A549 (cell line): ENCODE results near the gene FAM53B. TPM values are rescaled to one million over a fixed set of nuclear protein-coding genes. Genes with fewer than 3 reads are reported as not detected.

Experiments used
- ATAC-seq, 2 experiments: fragments of 200-7000 bp in 1 of 2; fragments of >200 bp in 1 of 2; cut with Nextera tagmentation in 1 of 2; cut with Tn5 transposase in 1 of 2; 3 replicates each; pipeline versions ENCODE4 v1.8.0 to v1.9.1; 2018 to 2020; ENCODE audit warnings: mild to moderate bottlenecking in 1 of 2, moderate library complexity in 1 of 2
- CTCF ChIA-PET: fragments of 300-600 bp; sonication (Branson Sonifier 250); formaldehyde crosslinking; extraction: SDS; loops from one replicate; lab custom pipeline; 2021; ENCODE audit warnings: antibody characterized with exemption, inconsistent platforms; lab: Yijun Ruan, JAX
- POLR2A ChIA-PET: fragments of 350-600 bp; formaldehyde crosslinking; extraction: SDS; loops from one replicate; lab custom pipeline; 2021; ENCODE audit warnings: antibody characterized with exemption, inconsistent platforms; lab: Yijun Ruan, JAX
- DNase-seq, 2 experiments: peaks; one replicate each; pipeline versions ENCODE4 v3.0.0 to v3.0.0-alpha.2; 2011 to 2016; ENCODE audit warnings: low read depth in 1 of 2, low spot score in 1 of 2
- FAIRE-seq: peaks from 2 replicates; lab custom pipeline; 2011; peaks lifted over from hg19 to GRCh38; lab: Jason Lieb, UNC
- H3K27ac ChIP-seq, 2 experiments: fragments of >200 bp; sonication (Bioruptor Twin); formaldehyde crosslinking; 3 replicates each; pipeline ENCODE4 v1.5.1; 2016 to 2017
- H3K4me1 ChIP-seq: fragments of >200 bp; sonication (Bioruptor Twin); formaldehyde crosslinking; 3 replicates; pipeline ENCODE4 v1.6.1; 2016
- H3K4me2 ChIP-seq: fragments of >200 bp; sonication (Bioruptor Twin); formaldehyde crosslinking; 3 replicates; pipeline ENCODE4 v1.6.1; 2016
- H3K4me3 ChIP-seq: fragments of >200 bp; sonication (Bioruptor Twin); formaldehyde crosslinking; 3 replicates; pipeline ENCODE4 v1.5.1; 2016
- H3K9me3 ChIP-seq: fragments of >200 bp; sonication (Bioruptor Twin); formaldehyde crosslinking; 3 replicates; pipeline ENCODE4 v1.6.1; 2016
- CBX2 ChIP-seq: fragments of 200-600 bp; sonication (generic); IDR thresholded peaks from 2 replicates; pipeline ENCODE4 v1.6.1; 2016; ENCODE audit warnings: low read depth, mild to moderate bottlenecking, borderline replicate concordance
- CBX8 ChIP-seq: fragments of 200-600 bp; sonication (generic); IDR thresholded peaks from 2 replicates; pipeline ENCODE4 v1.6.1; 2016
- CEBPB ChIP-seq, 2 experiments: fragments of >200 bp in 1 of 2; sonication (Bioruptor Twin) in 1 of 2; formaldehyde crosslinking in 1 of 2; IDR thresholded peaks; 2 replicates each; pipeline ENCODE4 v1.6.1; 2012 to 2016
- E2F6 ChIP-seq: IDR thresholded peaks from 2 replicates; pipeline ENCODE4 v1.6.1; 2012; ENCODE audit warnings: low read depth, borderline replicate concordance
- EHMT2 ChIP-seq: fragments of 200-600 bp; sonication (generic); IDR thresholded peaks from 2 replicates; pipeline ENCODE4 v1.6.1; 2016; ENCODE audit warnings: antibody characterized with exemption, low read depth, mild to moderate bottlenecking, moderate library complexity
- ELK1 ChIP-seq: fragments of 150-350 bp; IDR thresholded peaks from 2 replicates; pipeline ENCODE4 v1.6.1; 2014; ENCODE audit warnings: low read depth, mild to moderate bottlenecking, low read length
- FOSB ChIP-seq: fragments of 250-450 bp; sonication (Bioruptor Pico); IDR thresholded peaks from 2 replicates; pipeline ENCODE4 v1.5.0; 2020; ENCODE audit warnings: mild to moderate bottlenecking, moderate library complexity
- FOSL2 ChIP-seq, 2 experiments: fragments of 450-650 bp in 1 of 2; fragments of >200 bp in 1 of 2; sonication (Bioruptor Twin) in 1 of 2; formaldehyde crosslinking; IDR thresholded peaks; 2 replicates each; pipeline versions ENCODE4 v1.5.0 to v1.6.1; 2016 to 2020; ENCODE audit warnings: mild to moderate bottlenecking in 1 of 2, moderate library complexity in 1 of 2
- FOXS1 ChIP-seq: fragments of 250-450 bp; sonication (Bioruptor Pico); IDR thresholded peaks from 2 replicates; pipeline ENCODE4 v1.5.0; 2020; ENCODE audit warnings: mild to moderate bottlenecking, moderate library complexity
- HDAC2 ChIP-seq: fragments of 200-600 bp; sonication (generic); IDR thresholded peaks from 2 replicates; pipeline ENCODE4 v1.6.1; 2016
- HMGXB4 ChIP-seq: fragments of 250-450 bp; sonication (Bioruptor Pico); IDR thresholded peaks from 2 replicates; pipeline ENCODE4 v1.5.0; 2021; ENCODE audit warnings: mild to moderate bottlenecking, moderate library complexity, borderline replicate concordance
- HOXB13 ChIP-seq: fragments of 250-450 bp; sonication (Bioruptor Pico); IDR thresholded peaks from 2 replicates; pipeline ENCODE4 v1.5.0; 2020; ENCODE audit warnings: low read depth, mild to moderate bottlenecking, moderate library complexity
- HOXB5 ChIP-seq: fragments of 250-450 bp; sonication (Bioruptor Pico); IDR thresholded peaks from 2 replicates; pipeline ENCODE4 v1.5.0; 2020; ENCODE audit warnings: mild to moderate bottlenecking, moderate library complexity
- JUNB ChIP-seq: fragments of >200 bp; sonication (Bioruptor Twin); formaldehyde crosslinking; IDR thresholded peaks from 2 replicates; pipeline ENCODE4 v1.6.1; 2016
- MAX ChIP-seq: IDR thresholded peaks from 2 replicates; pipeline ENCODE4 v1.6.1; 2012
- NFE2L2 ChIP-seq: fragments of 150-350 bp; conservative IDR thresholded peaks from 2 replicates; pipeline ENCODE4 v1.6.1; 2014; ENCODE audit warnings: low read length
- NPAS2 ChIP-seq: fragments of 250-450 bp; sonication (Bioruptor Pico); IDR thresholded peaks from 2 replicates; pipeline ENCODE4 v1.8.0; 2022; ENCODE audit warnings: mild to moderate bottlenecking, moderate library complexity, borderline replicate concordance
- PHF8 ChIP-seq: fragments of 200-600 bp; sonication (generic); IDR thresholded peaks from 2 replicates; pipeline ENCODE4 v1.6.1; 2016; ENCODE audit warnings: low read depth, mild to moderate bottlenecking, antibody characterized with exemption, moderate library complexity, borderline replicate concordance
- POLR2A ChIP-seq: IDR thresholded peaks from 2 replicates; pipeline ENCODE4 v1.6.1; 2012; ENCODE audit warnings: mild to moderate bottlenecking, low read length
- POLR2AphosphoS2 ChIP-seq: conservative IDR thresholded peaks from 2 replicates; pipeline ENCODE4 v1.6.1; 2012; ENCODE audit warnings: low read length, improper control_type of control experiment, inconsistent platforms
- RAD21 ChIP-seq, 2 experiments: fragments of >200 bp in 1 of 2; sonication (Bioruptor Twin) in 1 of 2; formaldehyde crosslinking in 1 of 2; IDR thresholded peaks in 1 of 2; conservative IDR thresholded peaks in 1 of 2; 2 replicates in 1 of 2; 3 replicates in 1 of 2; pipeline ENCODE4 v1.6.1; 2012 to 2018; ENCODE audit warnings: inconsistent platforms in 1 of 2
- RCOR1 ChIP-seq: fragments of 150-350 bp; IDR thresholded peaks from 2 replicates; pipeline ENCODE4 v1.6.1; 2014; ENCODE audit warnings: antibody characterized with exemption, low read length, low read depth
- RFX5 ChIP-seq: fragments of 450-650 bp; IDR thresholded peaks from 2 replicates; pipeline ENCODE4 v1.7.1; 2014; ENCODE audit warnings: antibody characterized with exemption, mild to moderate bottlenecking, moderate library complexity
- SMC3 ChIP-seq: fragments of >200 bp; sonication (Bioruptor Twin); formaldehyde crosslinking; IDR thresholded peaks from 3 replicates; pipeline ENCODE4 v1.6.1; 2018; ENCODE audit warnings: inconsistent platforms
- SREBF2 ChIP-seq: fragments of 450-650 bp; IDR thresholded peaks from 2 replicates; pipeline ENCODE4 v1.6.1; 2014; ENCODE audit warnings: mild to moderate bottlenecking, moderate library complexity
- USF2 ChIP-seq: fragments of 450-650 bp; IDR thresholded peaks from 2 replicates; pipeline ENCODE4 v1.6.1; 2014; ENCODE audit warnings: antibody characterized with exemption
- ZNF302 ChIP-seq: fragments of 250-450 bp; sonication (Bioruptor Pico); IDR thresholded peaks from 2 replicates; pipeline ENCODE4 v1.9.0; 2021; ENCODE audit warnings: inconsistent platforms, mild to moderate bottlenecking, moderate library complexity
- ZSCAN20 ChIP-seq: fragments of 250-450 bp; sonication (Bioruptor Pico); IDR thresholded peaks from 2 replicates; pipeline ENCODE4 v1.8.0; 2022; ENCODE audit warnings: mild to moderate bottlenecking, moderate library complexity
- WGBS: methylation state at CpG from one replicate; pipeline ENCODE4 v1.1.6; 2017; ENCODE audit errors: missing lambda C conversion rate; 5-methylcytosine and 5-hydroxymethylcytosine counted together
- polyA plus RNA-seq, 4 experiments: library from polyadenylated mRNA; depleted of rRNA in 3 of 4; stranded (reverse); fragments of >200 nt; fragmentation: RNase III in 1 of 4; extraction: RNeasy Plus Mini Kit Qiagen cat#74134 plus additional on column Dnase treatment in 1 of 4; gene quantifications; 2 replicates in 3 of 4; 3 replicates in 1 of 4; pipeline ENCODE4 v1.2.3, GENCODE V29; 2011 to 2017

The FAM53B gene
- polyA plus RNA-seq, 2 of the 4 experiments (the other 2 are of a cell fraction): 5.1 to 8.5 TPM

DNA sequence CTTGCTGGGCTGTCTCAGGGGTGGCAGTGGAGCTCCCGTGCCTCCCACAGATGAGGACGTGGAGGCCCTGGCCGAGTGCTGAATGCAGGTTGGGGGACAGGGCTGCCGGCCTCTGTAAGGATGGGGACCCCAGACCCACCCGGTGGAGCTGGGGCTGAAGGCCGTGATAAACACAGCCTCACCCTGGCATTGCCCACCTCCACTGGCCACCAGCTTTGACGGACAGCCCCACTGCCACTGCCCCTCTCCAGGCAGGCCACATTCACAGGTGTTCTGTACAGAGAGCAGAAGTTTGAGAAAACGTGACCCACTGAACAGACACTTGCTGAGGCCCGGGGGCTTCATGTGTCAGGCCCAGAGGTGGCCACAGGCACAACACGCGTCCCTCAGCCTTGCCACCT is 156.4 kb downstream of the FAM53B start:
- no peaks in the 10 kb centered on the region for H3K4me1 ChIP-seq
- H3K9me3 ChIP-seq: peaks cover 7% of the 10 kb centered on the region
- DNase-seq (no peak), ATAC-seq (no peak), FAIRE-seq (no peak)
- ChIA-PET CTCF (no interaction called here), POLR2A (no interaction called here)
- 70% methylated on average over 11 of the region's 11 CpGs for WGBS
- H3K4me2 ChIP-seq: no peak overlapping the region
- TF ChIP-seq ZSCAN20 (no peak), MAX (no peak)
- H3K4me3 ChIP-seq: no peak overlapping the region
- H3K27ac ChIP-seq: no peak overlapping the region

DNA sequence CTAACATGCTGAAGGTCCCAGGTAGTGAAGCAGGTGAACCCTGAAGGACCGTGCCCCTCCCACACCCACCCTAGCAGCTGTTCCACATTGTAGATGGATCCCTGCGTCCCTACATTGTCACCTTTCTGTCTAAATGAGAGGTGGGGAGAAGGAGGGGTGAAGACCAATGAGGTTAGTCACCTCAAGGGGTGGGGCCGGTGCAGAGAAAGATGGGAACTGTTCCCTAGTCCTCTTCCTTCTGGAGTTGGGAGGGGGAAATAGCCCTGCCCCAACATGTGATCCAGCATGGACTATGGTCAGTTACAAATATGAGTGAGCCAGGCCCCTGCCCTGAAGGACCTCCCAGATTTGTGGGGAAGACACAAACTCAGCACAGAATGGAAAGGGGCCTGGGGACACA is 158.0 kb downstream of the FAM53B start:
- DNase-seq (no peak), ATAC-seq (no peak), FAIRE-seq (no peak)
- ChIA-PET CTCF (no interaction called here), POLR2A (no interaction called here)
- H3K9me3 ChIP-seq: no peaks in the 10 kb centered on the region
- no peaks in the 10 kb centered on the region for H3K4me1 ChIP-seq
- H3K4me3 ChIP-seq: no peak overlapping the region
- H3K4me2 ChIP-seq: no peak overlapping the region
- 85% methylated on average over 3 of the region's 3 CpGs for WGBS
- TF ChIP-seq HDAC2 (no peak), NPAS2 (CRISPR knock-in tag) (no peak), FOSB (CRISPR knock-in tag) (no peak), E2F6 (no peak), HOXB5 (no peak), FOXS1 (CRISPR knock-in tag) (no peak), ELK1 (no peak), CBX2 (no peak), CEBPB (IDR thresholded peaks at IDR 0.05) (no peak), HMGXB4 (no peak), USF2 (no peak), RAD21 (conservative IDR thresholded peaks at IDR 0.05 in 1 of 2, IDR thresholded peaks at IDR 0.05 in 1 of 2) (no peak), PHF8 (no peak)
- H3K27ac ChIP-seq: no peak overlapping the region

GRCh38 chr10:124579011-124579399 is 165.2 kb downstream of the FAM53B start:
- no peak overlapping the region for H3K4me3 ChIP-seq
- 81% methylated on average over 13 of the region's 16 CpGs for WGBS
- no peaks in the 10 kb centered on the region; the same call in 2 of the 3 replicates for H3K9me3 ChIP-seq
- no peak overlapping the region for H3K4me2 ChIP-seq
- peak in 1 of 2 experiments; percentile 30; a peak in 3 of 6 replicates for ATAC-seq
- H3K27ac ChIP-seq: no peak overlapping the region
- no peak for DNase-seq
- no peaks in the 10 kb centered on the region for H3K4me1 ChIP-seq
- FAIRE-seq: no peak
- CTCF ChIA-PET: interaction anchor here (0.5 to 0.7 kb wide), 2 partner anchors 16 to 202 kb away, joined by 3 to 5 read pairs; no protein-coding TSS in a partner anchor
- no peak for TF ChIP-seq RCOR1
- no peak for TF ChIP-seq MAX
- no peak for TF ChIP-seq NFE2L2
- TF ChIP-seq CBX8: no peak
- no peak for TF ChIP-seq SREBF2
- no peak for TF ChIP-seq FOSL2 (IDR thresholded peaks at IDR 0.05)
- no peak for TF ChIP-seq FOSL2 (CRISPR knock-in tag; IDR thresholded peaks at IDR 0.05)
- no peak for TF ChIP-seq ZSCAN20
- TF ChIP-seq POLR2AphosphoS2: no peak
- no peak for TF ChIP-seq RFX5
- TF ChIP-seq SMC3: no peak
- no peak for TF ChIP-seq FOXS1 (CRISPR knock-in tag)
- no peak for TF ChIP-seq HOXB13 (CRISPR knock-in tag)
- no peak for TF ChIP-seq HMGXB4
- no peak for TF ChIP-seq EHMT2
- TF ChIP-seq JUNB: no peak
- TF ChIP-seq ZNF302 (CRISPR knock-in tag): no peak
- TF ChIP-seq POLR2A: no peak
- no peak for TF ChIP-seq CEBPB (IDR thresholded peaks at IDR 0.05)
- POLR2A ChIA-PET: no interaction called here
